Tibial nerve (tissue), 4 donors: ENCODE measurements around the gene TNFAIP8. TPM values are rescaled to one million over a fixed set of nuclear protein-coding genes. Genes with fewer than 3 reads are reported as not detected.

Experiments
- DNase-seq, 2 donors: peaks; one replicate each; pipeline ENCODE4 v3.0.0-alpha.2; 2019; ENCODE audit warnings: low spot score in 2 of 2
- H3K27ac ChIP-seq, 4 donors: fragments of 200-600 bp; sonication (generic) in 3 of 4; one replicate each; pipeline ENCODE4 v1.5.1; 2017 to 2019; ENCODE audit warnings: mild to moderate bottlenecking in 1 of 4
- H3K27me3 ChIP-seq, 2 donors: fragments of 200-600 bp; sonication (generic) in 1 of 2; one replicate each; pipeline versions ENCODE4 v1.5.1 to v1.6.0; 2017 to 2019
- H3K36me3 ChIP-seq, 3 donors: fragments of 200-600 bp; sonication (generic); one replicate each; pipeline ENCODE4 v1.5.1; 2018 to 2019
- H3K4me1 ChIP-seq, 4 donors: fragments of 200-600 bp; sonication (generic) in 3 of 4; one replicate each; pipeline ENCODE4 v1.5.1; 2017 to 2019
- H3K4me3 ChIP-seq, 4 donors: fragments of 200-600 bp; sonication (generic) in 3 of 4; one replicate each; pipeline ENCODE4 v1.5.1; 2017 to 2019; ENCODE audit warnings: mild to moderate bottlenecking in 1 of 4, moderate library complexity in 1 of 4
- H3K9me3 ChIP-seq, 4 donors: fragments of 200-600 bp; sonication (generic) in 3 of 4; one replicate each; pipeline ENCODE4 v1.5.1; 2017 to 2019
- CTCF ChIP-seq, 5 experiments: fragments of 200-600 bp in 3 of 5; fragments of 450-650 bp in 2 of 5; sonication (generic) in 3 of 5; IDR thresholded peaks; one replicate each; pipeline ENCODE4 v1.5.1; 2016 to 2019; ENCODE audit warnings: antibody characterized with exemption in 5 of 5, mild to moderate bottlenecking in 3 of 5, moderate library complexity in 2 of 5
- EP300 ChIP-seq, 2 donors: sonication (generic); formaldehyde crosslinking; IDR thresholded peaks; one replicate each; pipeline ENCODE4 v1.6.1; 2017; ENCODE audit warnings: antibody characterized with exemption in 2 of 2, mild to moderate bottlenecking in 1 of 2
- POLR2A ChIP-seq, 2 donors: fragments of 450-650 bp; IDR thresholded peaks; one replicate each; pipeline ENCODE4 v1.6.1; 2017; ENCODE audit warnings: antibody characterized with exemption in 2 of 2, mild to moderate bottlenecking in 2 of 2, moderate library complexity in 2 of 2
- WGBS, 2 donors: methylation state at CpG; one replicate each; pipeline ENCODE4 v1.1.5; 2018; 5-methylcytosine and 5-hydroxymethylcytosine counted together
- total RNA-seq, 4 donors: library from RNA; depleted of rRNA; stranded (reverse); fragments of >200 nt; gene quantifications; one replicate each; pipeline ENCODE4 v1.1.0, GENCODE V29; 2016

The TNFAIP8 gene
- total RNA-seq, 4 donors from 2014 or later = 15.3 to 19.4 (median 17.8) TPM

- Histone ChIP-seq H3K36me3 (no peaks in the 10 kb centered on the region), H3K27ac (no peak overlapping the region), H3K4me1 (no peaks in the 10 kb centered on the region), H3K9me3 (no peaks in the 10 kb centered on the region), H3K4me3 (no peak overlapping the region), H3K27me3 (no peaks in the 10 kb centered on the region)
- 76 to 95% methylated on average over 4 of the region's 4 CpGs for WGBS, 2 donors
- no peak for DNase-seq
- TF ChIP-seq CTCF (IDR thresholded peaks at IDR 0.05) (no peak), POLR2A (IDR thresholded peaks at IDR 0.05) (no peak), EP300 (IDR thresholded peaks at IDR 0.05) (no peak)
Measured at GRCh38 chr5:119405419-119405818, 49.6 kb downstream of the TNFAIP8 start.

GRCh38 chr5:119406551-119407110 lies 50.8 kb downstream of the TNFAIP8 start:
- H3K9me3 ChIP-seq = no peaks in the 10 kb centered on the region
- WGBS, 2 donors = 75 to 77% methylated on average over 5 of the region's 5 CpGs
- peaks cover 0 to 5% (median 1%) of the 10 kb centered on the region in 4 donors for H3K4me1 ChIP-seq
- no peak for DNase-seq
- H3K4me3 ChIP-seq = no peak overlapping the region
- TF ChIP-seq CTCF (IDR thresholded peaks at IDR 0.05) (no peak), POLR2A (IDR thresholded peaks at IDR 0.05) (no peak), EP300 (IDR thresholded peaks at IDR 0.05) (no peak)
- no peaks in the 10 kb centered on the region for H3K36me3 ChIP-seq
- no peak overlapping the region for H3K27ac ChIP-seq
- H3K27me3 ChIP-seq = no peaks in the 10 kb centered on the region

GRCh38 chr5:119409235-119409815 lies 53.5 kb downstream of the TNFAIP8 start:
- Histone ChIP-seq H3K9me3 (no peaks in the 10 kb centered on the region), H3K27me3 (no peaks in the 10 kb centered on the region), H3K36me3 (no peaks in the 10 kb centered on the region), H3K27ac (no peak overlapping the region), H3K4me1 (peaks cover 0 to 15% (median 3%) of the 10 kb centered on the region in 4 donors), H3K4me3 (no peak overlapping the region)
- TF ChIP-seq EP300 (IDR thresholded peaks at IDR 0.05) = no peak
- TF ChIP-seq CTCF (IDR thresholded peaks at IDR 0.05) = no peak
- TF ChIP-seq POLR2A (IDR thresholded peaks at IDR 0.05) = no peak
- DNase-seq = no peak
- 63 to 94% methylated on average over 3 of the region's 3 CpGs for WGBS, 2 donors

GRCh38 chr5:119410448-119411159 lies 54.8 kb downstream of the TNFAIP8 start:
- Histone ChIP-seq H3K36me3 (no peaks in the 10 kb centered on the region), H3K27me3 (no peaks in the 10 kb centered on the region), H3K4me3 (no peak overlapping the region), H3K27ac (no peak overlapping the region), H3K9me3 (no peaks in the 10 kb centered on the region), H3K4me1 (peaks cover 0 to 15% (median 3%) of the 10 kb centered on the region in 4 donors)
- no peak for DNase-seq
- 86 to 98% methylated on average over 4 of the region's 4 CpGs for WGBS, 2 donors
- TF ChIP-seq CTCF (IDR thresholded peaks at IDR 0.05) = no peak
- TF ChIP-seq POLR2A (IDR thresholded peaks at IDR 0.05) = no peak
- TF ChIP-seq EP300 (IDR thresholded peaks at IDR 0.05) = no peak
